Endothelial cell of umbilical vein (primary cell): ENCODE results near the gene MAPK6. TPM values are rescaled to one million over a fixed set of nuclear protein-coding genes. Genes with fewer than 3 reads are reported as not detected.

Source experiments
- BruUV-seq: library from RNA; stranded (reverse); fragments of 400-500 nt; replicated peaks from 2 replicates; lab custom pipeline; 2021; lab: Mats Ljungman, UMichigan
- CTCF ChIA-PET: fragments of 300-600, 350-600 bp; sonication (Branson Sonifier 250); formaldehyde crosslinking; loops from one replicate; lab custom pipeline; 2021; ENCODE audit warnings: antibody characterized with exemption, inconsistent platforms; lab: Charles Lee
- POLR2A ChIA-PET: fragments of 300-600, 350-600 bp; sonication (Branson Sonifier 250); formaldehyde crosslinking; loops from one replicate; lab custom pipeline; 2021; ENCODE audit warnings: antibody characterized with exemption, inconsistent platforms; lab: Charles Lee
- DNase-seq: peaks from one replicate; pipeline ENCODE4 v3.0.0-alpha.2; 2011; ENCODE audit warnings: low read depth, low spot score
- FAIRE-seq: peaks from 2 replicates; lab custom pipeline; 2011; peaks lifted over from hg19 to GRCh38; lab: Jason Lieb, UNC
- H2AFZ ChIP-seq: 2 replicates; pipeline ENCODE4 v1.6.0; 2012; ENCODE audit warnings: low read depth, low read length, control low read depth, inconsistent platforms
- H3K27ac ChIP-seq: 2 replicates; pipeline ENCODE4 v1.5.1; 2011; ENCODE audit warnings: low read depth, mild to moderate bottlenecking, control low read depth, low read length, moderate library complexity; ENCODE audit not compliant: insufficient read depth
- H3K27me3 ChIP-seq, 2 experiments: 2 replicates each; pipeline versions ENCODE4 v1.6.0 to v1.6.1; 2011; ENCODE audit warnings: low read length in 2 of 2, mixed read lengths in 1 of 2; ENCODE audit not compliant: control insufficient read depth in 2 of 2, insufficient read depth in 2 of 2
- H3K36me3 ChIP-seq, 2 experiments: 2 replicates in 1 of 2; 3 replicates in 1 of 2; pipeline ENCODE4 v1.5.1; 2011; ENCODE audit warnings: low read length in 2 of 2, mild to moderate bottlenecking in 1 of 2, moderate library complexity in 1 of 2; ENCODE audit not compliant: control insufficient read depth in 2 of 2, insufficient read depth in 2 of 2; ENCODE audit errors: extremely low read depth in 1 of 2
- H3K4me1 ChIP-seq: 3 replicates; pipeline ENCODE4 v1.5.1; 2011; ENCODE audit warnings: mild to moderate bottlenecking, low read length; ENCODE audit not compliant: control insufficient read depth, insufficient read depth; ENCODE audit errors: extremely low read depth
- H3K4me2 ChIP-seq: 2 replicates; pipeline ENCODE4 v1.6.1; 2011; ENCODE audit warnings: low read length, control low read depth, mixed read lengths; ENCODE audit not compliant: insufficient read depth
- H3K4me3 ChIP-seq, 3 experiments: fragments of 200-600 bp in 1 of 3; sonication (generic), shearing (Covaris generic) in 1 of 3; replicated peaks in 1 of 3; 2 replicates each; pipeline ENCODE4 v1.5.1; 2011 to 2016; ENCODE audit warnings: control low read depth in 3 of 3, low read length in 3 of 3, mild to moderate bottlenecking in 2 of 3, inconsistent platforms in 1 of 3, low read depth in 1 of 3, moderate library complexity in 1 of 3; ENCODE audit not compliant: insufficient read depth in 1 of 3
- H3K79me2 ChIP-seq: 2 replicates; pipeline ENCODE4 v1.6.0; 2012; ENCODE audit warnings: low read length, inconsistent platforms; ENCODE audit not compliant: control insufficient read depth, insufficient read depth
- H3K9ac ChIP-seq: replicated peaks from 2 replicates; pipeline ENCODE3; 2011; ENCODE audit warnings: low read length, control low read depth; ENCODE audit not compliant: insufficient read depth; ENCODE audit errors: extremely low read depth
- H3K9me1 ChIP-seq: replicated peaks from 3 replicates; pipeline ENCODE4 v1.6.0; 2011; ENCODE audit warnings: mild to moderate bottlenecking, low read length; ENCODE audit not compliant: control insufficient read depth, insufficient read depth; ENCODE audit errors: extremely low read depth
- H3K9me3 ChIP-seq: replicated peaks from 2 replicates; pipeline ENCODE4 v1.5.1; 2012; ENCODE audit warnings: low read length, inconsistent platforms; ENCODE audit not compliant: control insufficient read depth, insufficient read depth
- H4K20me1 ChIP-seq: replicated peaks from 2 replicates; pipeline ENCODE3; 2011; ENCODE audit warnings: mild to moderate bottlenecking, low read length; ENCODE audit not compliant: control insufficient read depth, insufficient read depth; ENCODE audit errors: extremely low read depth
- EZH2 ChIP-seq: IDR thresholded peaks from 2 replicates; pipeline ENCODE4 v1.6.1; 2012; ENCODE audit warnings: borderline replicate concordance, low read depth, mild to moderate bottlenecking, moderate library complexity, low read length, inconsistent platforms; ENCODE audit not compliant: severe bottlenecking
- FOS ChIP-seq: IDR thresholded peaks from 2 replicates; pipeline ENCODE4 v1.6.1; 2011; ENCODE audit warnings: mild to moderate bottlenecking, low read length, moderate library complexity, borderline replicate concordance; ENCODE audit not compliant: insufficient read depth
- GATA2 ChIP-seq: IDR thresholded peaks from 2 replicates; pipeline ENCODE4 v1.7.0; 2011; ENCODE audit warnings: low read depth, mild to moderate bottlenecking, moderate library complexity, mixed read lengths, low read length; ENCODE audit not compliant: insufficient read length, insufficient read depth
- JUN ChIP-seq: IDR thresholded peaks from 2 replicates; pipeline ENCODE4 v1.6.1; 2011; ENCODE audit warnings: borderline replicate concordance, low read depth; ENCODE audit not compliant: insufficient read length, insufficient read depth
- MYC ChIP-seq: IDR thresholded peaks from one replicate; pipeline ENCODE4 v1.6.1; 2011; ENCODE audit warnings: mild to moderate bottlenecking, low read depth, low read length
- POLR2A ChIP-seq: IDR thresholded peaks from 2 replicates; pipeline ENCODE4 v1.6.1; 2012; ENCODE audit warnings: low read depth, mild to moderate bottlenecking, control low read depth, low read length
- POLR2AphosphoS5 ChIP-seq: IDR thresholded peaks from 2 replicates; pipeline ENCODE4 v1.6.1; 2012; ENCODE audit warnings: low read depth, mild to moderate bottlenecking, control low read depth, low read length, moderate library complexity; ENCODE audit not compliant: insufficient read depth
- dilution Hi-C: fragments of 300-500 bp; cut with MboI; formaldehyde crosslinking; loops from one replicate; pipeline ENCODE4 v1.15.0; 2019; ENCODE audit warnings: low sequenced_read_pairs; ENCODE audit not compliant: extremely low pct_ligation_motif_present
- intact Hi-C: fragments of 100-400 bp; cut with micrococcal nuclease; formaldehyde crosslinking; loops from one replicate; pipeline ENCODE4 v1.10.0; 2022
- polyA plus RNA-seq, 4 experiments: library from polyadenylated mRNA; depleted of rRNA in 3 of 4; stranded (reverse) in 3 of 4; unstranded in 1 of 4; fragments of >200 nt; gene quantifications; 2 replicates each; pipeline versions ENCODE4 v1.2.1 to v1.2.3, GENCODE V29; 2011 to 2012; ENCODE audit warnings: missing spikeins in 1 of 4
- total RNA-seq: library from RNA; stranded (reverse); gene quantifications from 2 replicates; pipeline ENCODE4 v1.2.3, GENCODE V29; 2021
- TF ChIP-seq, protein P1 (sequence below): IDR thresholded peaks from 2 replicates; pipeline ENCODE4 v1.6.1; 2011; ENCODE audit not compliant: insufficient read depth, insufficient read length
- TF ChIP-seq, protein P2 (sequence below), 2 donors: IDR thresholded peaks; 1 replicate in 1 of 2; 2 replicates in 1 of 2; pipeline ENCODE4 v1.5.1; 2011; ENCODE audit warnings: low read length in 2 of 2, mild to moderate bottlenecking in 2 of 2, moderate library complexity in 2 of 2, control low read depth in 1 of 2, inconsistent platforms in 1 of 2, low read depth in 1 of 2; ENCODE audit not compliant: insufficient read depth in 1 of 2; ENCODE audit errors: extremely low read depth in 1 of 2

The MAPK6 gene
- total and polyA plus RNA-seq, 2 donors (not counting 3 experiments of a cell fraction or from before 2014, with no cell fraction given) = 10.9 to 37.4 TPM

DNA sequence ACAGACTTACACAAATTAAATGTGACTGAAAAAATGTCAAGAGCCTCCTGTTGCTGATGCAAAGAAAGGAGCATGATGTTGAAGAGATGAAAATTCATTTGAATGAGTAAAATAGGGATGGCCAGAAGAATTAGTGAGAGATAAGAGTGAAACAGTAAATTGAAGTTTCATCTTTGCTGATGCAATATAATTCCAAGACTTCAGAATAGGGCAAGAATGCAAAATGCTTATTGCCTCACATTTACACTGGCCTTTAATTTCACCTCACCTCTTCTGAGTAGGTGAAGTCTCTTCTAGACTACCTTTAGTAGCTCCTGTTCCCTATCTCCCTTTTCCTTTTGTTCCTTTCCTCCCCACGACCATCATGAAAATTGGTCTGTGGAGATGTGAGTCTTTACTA lies 15.3 kb upstream of the MAPK6 start:
- Histone ChIP-seq H2AFZ (no peak overlapping the region), H3K36me3 (no peaks in the 10 kb centered on the region), H3K4me2 (no peak overlapping the region), H3K4me3 (no peak overlapping the region), H3K27me3 (no peaks in the 10 kb centered on the region), H3K79me2 (no peaks in the 10 kb centered on the region), H4K20me1 (no peaks in the 10 kb centered on the region), H3K9me3 (no peaks in the 10 kb centered on the region), H3K9me1 (no peaks in the 10 kb centered on the region), H3K27ac (no peak overlapping the region), H3K9ac (no peak overlapping the region), H3K4me1 (peaks cover 39% of the 10 kb centered on the region)
- dilution Hi-C loops = no loop called here
- ChIA-PET CTCF (interaction anchor here (1.0 kb wide), 1 partner anchor 75 kb away, joined by 4 read pairs; no protein-coding TSS in a partner anchor), POLR2A (no interaction called here)
- no peak for FAIRE-seq
- no peak for DNase-seq
- intact Hi-C loops = no loop called here
- BruUV-seq = no TSS peak
- TF ChIP-seq, protein P1, sequence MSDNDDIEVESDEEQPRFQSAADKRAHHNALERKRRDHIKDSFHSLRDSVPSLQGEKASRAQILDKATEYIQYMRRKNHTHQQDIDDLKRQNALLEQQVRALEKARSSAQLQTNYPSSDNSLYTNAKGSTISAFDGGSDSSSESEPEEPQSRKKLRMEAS = no peak
- no peak for TF ChIP-seq EZH2
- no peak for TF ChIP-seq MYC
- no peak for TF ChIP-seq JUN
- no peak for TF ChIP-seq POLR2AphosphoS5
- TF ChIP-seq POLR2A = no peak
- TF ChIP-seq, protein P2, sequence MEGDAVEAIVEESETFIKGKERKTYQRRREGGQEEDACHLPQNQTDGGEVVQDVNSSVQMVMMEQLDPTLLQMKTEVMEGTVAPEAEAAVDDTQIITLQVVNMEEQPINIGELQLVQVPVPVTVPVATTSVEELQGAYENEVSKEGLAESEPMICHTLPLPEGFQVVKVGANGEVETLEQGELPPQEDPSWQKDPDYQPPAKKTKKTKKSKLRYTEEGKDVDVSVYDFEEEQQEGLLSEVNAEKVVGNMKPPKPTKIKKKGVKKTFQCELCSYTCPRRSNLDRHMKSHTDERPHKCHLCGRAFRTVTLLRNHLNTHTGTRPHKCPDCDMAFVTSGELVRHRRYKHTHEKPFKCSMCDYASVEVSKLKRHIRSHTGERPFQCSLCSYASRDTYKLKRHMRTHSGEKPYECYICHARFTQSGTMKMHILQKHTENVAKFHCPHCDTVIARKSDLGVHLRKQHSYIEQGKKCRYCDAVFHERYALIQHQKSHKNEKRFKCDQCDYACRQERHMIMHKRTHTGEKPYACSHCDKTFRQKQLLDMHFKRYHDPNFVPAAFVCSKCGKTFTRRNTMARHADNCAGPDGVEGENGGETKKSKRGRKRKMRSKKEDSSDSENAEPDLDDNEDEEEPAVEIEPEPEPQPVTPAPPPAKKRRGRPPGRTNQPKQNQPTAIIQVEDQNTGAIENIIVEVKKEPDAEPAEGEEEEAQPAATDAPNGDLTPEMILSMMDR (IDR thresholded peaks at IDR 0.05; ENCODE audit: extremely low read depth in 1 of 2, insufficient read depth in 1 of 2, low read depth in 1 of 2, low read length in 2 of 2) = no peak
- no peak for TF ChIP-seq FOS
- TF ChIP-seq GATA2 = no peak
